ENCODE measurements around the gene HEATR1.

DNA sequence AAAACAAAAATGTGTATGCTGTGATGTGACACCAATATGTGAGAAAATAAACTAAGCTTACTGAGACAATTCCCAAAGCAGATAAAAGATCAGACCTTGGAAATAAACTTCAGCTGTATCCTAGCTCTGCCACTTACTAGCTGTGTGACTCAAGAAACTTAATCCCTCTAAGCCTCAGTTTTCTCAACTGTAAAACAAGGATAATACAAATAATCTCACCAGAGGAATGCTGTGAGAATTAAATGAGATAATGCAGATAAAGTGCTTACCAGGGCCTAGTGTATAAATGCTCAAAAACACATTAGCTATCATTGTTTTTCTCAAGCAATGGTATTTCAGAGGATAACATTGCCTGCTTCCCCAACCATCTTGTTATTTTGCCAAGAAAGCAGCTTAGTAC is 2.1 kb downstream of the HEATR1 start:
- no peak for TF ChIP-seq POLR2AphosphoS5 (IDR thresholded peaks at IDR 0.05; ENCODE audit: low read depth, low read length)
- no peak for TF ChIP-seq EP300 (IDR thresholded peaks at IDR 0.05; ENCODE audit: borderline replicate concordance in 1 of 2, low read depth in 1 of 2, low read length in 1 of 2)
- TF ChIP-seq, protein P1, sequence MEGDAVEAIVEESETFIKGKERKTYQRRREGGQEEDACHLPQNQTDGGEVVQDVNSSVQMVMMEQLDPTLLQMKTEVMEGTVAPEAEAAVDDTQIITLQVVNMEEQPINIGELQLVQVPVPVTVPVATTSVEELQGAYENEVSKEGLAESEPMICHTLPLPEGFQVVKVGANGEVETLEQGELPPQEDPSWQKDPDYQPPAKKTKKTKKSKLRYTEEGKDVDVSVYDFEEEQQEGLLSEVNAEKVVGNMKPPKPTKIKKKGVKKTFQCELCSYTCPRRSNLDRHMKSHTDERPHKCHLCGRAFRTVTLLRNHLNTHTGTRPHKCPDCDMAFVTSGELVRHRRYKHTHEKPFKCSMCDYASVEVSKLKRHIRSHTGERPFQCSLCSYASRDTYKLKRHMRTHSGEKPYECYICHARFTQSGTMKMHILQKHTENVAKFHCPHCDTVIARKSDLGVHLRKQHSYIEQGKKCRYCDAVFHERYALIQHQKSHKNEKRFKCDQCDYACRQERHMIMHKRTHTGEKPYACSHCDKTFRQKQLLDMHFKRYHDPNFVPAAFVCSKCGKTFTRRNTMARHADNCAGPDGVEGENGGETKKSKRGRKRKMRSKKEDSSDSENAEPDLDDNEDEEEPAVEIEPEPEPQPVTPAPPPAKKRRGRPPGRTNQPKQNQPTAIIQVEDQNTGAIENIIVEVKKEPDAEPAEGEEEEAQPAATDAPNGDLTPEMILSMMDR (IDR thresholded peaks at IDR 0.05), result no peak
- TF ChIP-seq FOXM1 (IDR thresholded peaks at IDR 0.05; ENCODE audit: low read depth), result no peak
- no peak for TF ChIP-seq ELF1 (IDR thresholded peaks at IDR 0.05)
- no peak for TF ChIP-seq SMC3 (IDR thresholded peaks at IDR 0.05; ENCODE audit: low read depth, low read length)
